Neutrophil (primary cell): ENCODE measurements around the gene PPP1R27.

ENCODE experiments used
- H3K27ac ChIP-seq: fragments of 200-600 bp; sonication (generic); 2 replicates; pipeline ENCODE4 v1.5.1; 2016; ENCODE audit warnings: mild to moderate bottlenecking, moderate library complexity
- H3K27me3 ChIP-seq: fragments of 200-600 bp; sonication (generic); 2 replicates; pipeline ENCODE4 v1.6.0; 2016; ENCODE audit warnings: mild to moderate bottlenecking
- H3K36me3 ChIP-seq: fragments of 200-600 bp; sonication (generic); 2 replicates; pipeline ENCODE4 v1.5.1; 2017
- H3K4me1 ChIP-seq, 2 experiments: fragments of 200-600 bp in 1 of 2; sonication (generic) in 1 of 2; 1 replicate in 1 of 2; 2 replicates in 1 of 2; pipeline versions ENCODE4 v1.5.1 to v1.6.1; 2013 to 2016; ENCODE audit warnings: low read depth in 1 of 2, low read length in 1 of 2, mild to moderate bottlenecking in 1 of 2, moderate library complexity in 1 of 2; ENCODE audit not compliant: control insufficient read depth in 1 of 2, insufficient read depth in 1 of 2
- H3K4me3 ChIP-seq, 2 experiments: fragments of 200-600 bp in 1 of 2; sonication (generic) in 1 of 2; 1 replicate in 1 of 2; 2 replicates in 1 of 2; pipeline ENCODE4 v1.5.1; 2013 to 2016; ENCODE audit warnings: low read depth in 1 of 2, low read length in 1 of 2, mild to moderate bottlenecking in 1 of 2, moderate library complexity in 1 of 2
- H3K9me3 ChIP-seq: fragments of 200-600 bp; sonication (generic); 2 replicates; pipeline ENCODE4 v1.5.1; 2016
- CTCF ChIP-seq: fragments of 200-600 bp; sonication (generic); IDR thresholded peaks from 2 replicates; pipeline ENCODE4 v1.5.1; 2016; ENCODE audit warnings: antibody characterized with exemption

The PPP1R27 gene

GRCh38 chr17:81817758-81818147, 17.1 kb downstream of the PPP1R27 start:
- Histone ChIP-seq H3K27me3 (no peaks in the 10 kb centered on the region), H3K9me3 (no peaks in the 10 kb centered on the region), H3K27ac (no peak overlapping the region), H3K4me1 (peaks cover 10 to 13% of the 10 kb centered on the region in 2 experiments), H3K36me3 (peaks cover 13% of the 10 kb centered on the region), H3K4me3 (no peak overlapping the region)
- no peak for TF ChIP-seq CTCF

GRCh38 chr17:81815646-81815986, 19.2 kb downstream of the PPP1R27 start:
- no peaks in the 10 kb centered on the region for H3K36me3 ChIP-seq
- H3K27me3 ChIP-seq: peaks cover 13% of the 10 kb centered on the region
- TF ChIP-seq CTCF: no peak
- peaks cover 10 to 11% of the 10 kb centered on the region in 2 experiments for H3K4me1 ChIP-seq
- no peak overlapping the region for H3K27ac ChIP-seq
- no peaks in the 10 kb centered on the region for H3K9me3 ChIP-seq
- H3K4me3 ChIP-seq: no peak overlapping the region

DNA sequence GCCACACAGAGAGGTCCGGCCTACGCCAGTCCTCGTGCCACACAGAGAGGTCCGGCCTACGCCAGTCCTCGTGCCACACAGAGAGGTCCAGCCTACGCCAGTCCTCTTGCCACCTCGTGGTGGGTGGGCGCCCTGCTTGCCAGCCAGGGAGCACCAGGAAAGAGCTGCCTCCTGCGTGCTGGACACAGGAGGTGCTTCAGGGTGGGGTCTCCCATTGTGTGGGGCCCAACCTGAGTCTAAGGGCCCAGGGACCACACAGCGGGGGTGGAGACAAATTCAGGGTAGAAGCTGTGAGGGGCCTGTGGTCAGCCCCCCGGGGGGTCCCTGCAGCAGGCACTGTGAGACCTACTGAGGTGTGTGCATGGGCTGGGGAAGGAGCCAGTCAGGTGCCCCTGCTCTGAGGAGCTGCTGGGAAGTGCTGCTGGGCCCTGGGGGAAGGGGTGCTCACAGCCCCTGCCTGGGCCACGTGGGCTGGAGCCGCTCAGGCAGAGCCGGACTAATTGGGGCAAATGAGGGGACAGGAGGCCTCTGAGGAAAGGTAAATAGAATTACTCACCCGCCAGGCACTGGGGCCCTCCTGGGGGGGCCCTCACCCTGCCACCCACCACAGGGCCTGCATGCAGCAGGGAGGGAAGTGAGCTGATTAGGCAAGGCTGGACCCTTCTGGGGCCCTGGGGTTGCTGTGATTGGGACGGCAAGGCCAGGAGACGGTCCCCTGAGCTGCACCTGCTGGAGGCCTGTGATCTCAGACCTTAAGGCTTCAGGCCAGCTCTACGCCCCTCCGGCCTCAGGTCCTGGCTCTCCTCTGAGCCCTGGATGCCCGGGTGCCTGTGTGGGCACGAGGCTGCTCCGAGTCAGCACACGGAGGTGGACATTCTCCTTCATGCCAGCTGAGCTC, 19.9 kb downstream of the PPP1R27 start:
- H3K9me3 ChIP-seq: no peaks in the 10 kb centered on the region
- H3K36me3 ChIP-seq: no peaks in the 10 kb centered on the region
- TF ChIP-seq CTCF: no peak
- peaks cover 19% of the 10 kb centered on the region for H3K27me3 ChIP-seq
- no peak overlapping the region for H3K4me3 ChIP-seq
- H3K4me1 ChIP-seq: peaks cover 9% of the 10 kb centered on the region in 2 experiments
- H3K27ac ChIP-seq: no peak overlapping the region

DNA sequence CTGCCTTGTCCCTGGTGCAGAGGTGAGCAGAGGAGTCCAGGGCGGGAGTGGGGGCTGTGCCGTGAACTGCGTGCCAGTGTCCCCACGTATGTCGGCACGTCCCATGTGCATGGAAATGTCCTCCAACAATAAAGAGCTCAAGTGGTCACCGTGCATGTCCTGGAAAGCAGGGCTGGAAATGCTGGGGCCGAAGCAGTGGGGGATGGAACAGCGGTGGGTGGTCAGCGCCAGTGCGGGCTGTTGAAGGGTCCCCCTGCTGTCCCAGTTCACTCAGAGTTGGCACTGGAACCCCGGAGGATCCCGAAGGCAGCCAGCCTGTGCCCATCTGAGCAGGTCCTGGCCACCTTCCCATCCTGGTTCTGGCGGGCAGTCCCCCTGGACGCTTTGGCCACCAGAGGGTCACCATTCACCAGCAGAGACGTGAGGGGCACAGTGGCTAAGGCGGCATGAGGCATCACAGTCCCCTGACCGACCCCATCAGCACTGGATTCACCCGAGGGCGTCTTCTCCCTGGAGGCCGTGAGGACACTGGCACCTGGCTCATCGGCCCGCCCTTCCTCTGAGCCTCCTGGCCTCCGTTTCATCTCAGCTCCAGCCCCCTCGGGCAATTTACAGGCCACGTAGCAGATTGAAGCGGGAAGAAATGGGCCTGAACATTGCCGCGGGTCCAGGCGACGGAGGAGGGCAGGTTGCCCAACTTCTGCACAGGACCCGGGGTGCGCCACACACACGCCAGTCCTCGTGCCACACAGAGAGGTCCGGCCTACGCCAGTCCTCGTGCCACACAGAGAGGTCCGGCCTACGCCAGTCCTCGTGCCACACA, 20.8 kb downstream of the PPP1R27 start:
- no peak overlapping the region for H3K4me3 ChIP-seq
- H3K9me3 ChIP-seq: no peaks in the 10 kb centered on the region
- peaks cover 0 to 1% of the 10 kb centered on the region in 2 experiments for H3K4me1 ChIP-seq
- peaks cover 29% of the 10 kb centered on the region for H3K27me3 ChIP-seq
- no peaks in the 10 kb centered on the region for H3K36me3 ChIP-seq
- TF ChIP-seq CTCF: no peak
- H3K27ac ChIP-seq: no peak overlapping the region

DNA sequence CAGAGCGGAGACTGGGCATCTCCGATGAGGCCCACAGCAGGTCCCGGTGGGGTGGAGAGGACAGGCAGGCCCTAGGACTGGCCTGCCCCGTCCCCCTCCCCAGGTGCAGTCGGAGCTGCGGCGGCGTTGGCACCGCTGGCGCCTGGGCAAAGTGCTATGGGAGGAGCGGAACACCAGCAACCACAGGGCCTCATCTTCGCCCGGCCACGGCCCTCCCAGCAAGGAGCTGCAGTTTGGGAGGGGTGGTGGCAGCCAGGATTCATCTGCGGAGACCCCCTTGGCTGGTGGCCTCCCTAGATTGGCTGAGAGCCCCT, 21.5 kb downstream of the PPP1R27 start:
- Histone ChIP-seq H3K36me3 (no peaks in the 10 kb centered on the region), H3K4me3 (no peak overlapping the region), H3K4me1 (no peaks in the 10 kb centered on the region), H3K27me3 (peaks cover 36% of the 10 kb centered on the region), H3K9me3 (no peaks in the 10 kb centered on the region), H3K27ac (no peak overlapping the region)
- no peak for TF ChIP-seq CTCF
